Endodermal cell (in vitro differentiated cells): ENCODE measurements around the gene ARHGEF10L. TPM values are rescaled to one million over a fixed set of nuclear protein-coding genes. Genes with fewer than 3 reads are reported as not detected.

Experiments
- DNase-seq: peaks from one replicate; pipeline ENCODE4 v3.0.0-alpha.2; 2017
- H3K27ac ChIP-seq: 2 replicates; pipeline ENCODE4 v1.5.1; 2013; ENCODE audit warnings: mild to moderate bottlenecking, low read depth, low read length, moderate library complexity
- H3K27me3 ChIP-seq: 2 replicates; pipeline ENCODE4 v1.6.1; 2013; ENCODE audit warnings: mild to moderate bottlenecking, low read length, moderate library complexity; ENCODE audit not compliant: insufficient read depth, control insufficient read depth, poor library complexity, severe bottlenecking
- H3K36me3 ChIP-seq: 2 replicates; pipeline ENCODE4 v1.7.0; 2013; ENCODE audit warnings: mild to moderate bottlenecking, low read length, moderate library complexity; ENCODE audit not compliant: control insufficient read depth, insufficient read depth
- H3K4me1 ChIP-seq: one replicate; pipeline ENCODE4 v1.7.0; 2013; ENCODE audit warnings: low read length; ENCODE audit not compliant: control insufficient read depth, insufficient read depth
- H3K4me3 ChIP-seq: 2 replicates; pipeline ENCODE4 v1.5.1; 2013; ENCODE audit warnings: mild to moderate bottlenecking, low read length, moderate library complexity
- H3K9ac ChIP-seq: 2 replicates; pipeline ENCODE4 v1.6.1; 2013; ENCODE audit warnings: mild to moderate bottlenecking, low read length, moderate library complexity; ENCODE audit not compliant: poor library complexity, severe bottlenecking; ENCODE audit errors: extremely low read depth
- H3K9me3 ChIP-seq: 2 replicates; pipeline ENCODE4 v1.6.1; 2013; ENCODE audit warnings: mild to moderate bottlenecking, low read length, moderate library complexity; ENCODE audit not compliant: control insufficient read depth
- H3K27ac Mint-ChIP-seq: 2 replicates; pipeline ENCODE4 v1.8.0; 2020; ENCODE audit warnings: mixed read lengths
- H3K27me3 Mint-ChIP-seq: 2 replicates; pipeline ENCODE4 v1.8.0; 2021; ENCODE audit warnings: mild to moderate bottlenecking, mixed read lengths; ENCODE audit not compliant: insufficient read depth
- H3K36me3 Mint-ChIP-seq: 2 replicates; pipeline ENCODE4 v1.8.0; 2020; ENCODE audit warnings: low read depth, mixed read lengths
- H3K4me1 Mint-ChIP-seq: 2 replicates; pipeline ENCODE4 v1.8.0; 2020; ENCODE audit warnings: mixed read lengths
- H3K4me3 Mint-ChIP-seq: 2 replicates; pipeline ENCODE4 v1.8.0; 2020; ENCODE audit warnings: mild to moderate bottlenecking, moderate library complexity, mixed read lengths
- H3K9me3 Mint-ChIP-seq: 2 replicates; pipeline ENCODE4 v1.8.0; 2020; ENCODE audit warnings: mild to moderate bottlenecking, mixed read lengths
- WGBS, 2 experiments: methylation state at CpG; one replicate each; pipeline versions ENCODE4 v1.1.5 to v1.1.7; 2013; ENCODE audit warnings: missing lambda C conversion rate in 2 of 2, mixed read lengths in 1 of 2; ENCODE audit not compliant: insufficient coverage in 1 of 2, insufficient read length in 1 of 2; 5-methylcytosine and 5-hydroxymethylcytosine counted together
- total RNA-seq, 2 donors: library from RNA; stranded (reverse); fragmentation: NEBNext Ultra II Directional in 1 of 2; extraction: Animal tissue kit (Norgen Biotek cat#: 25700) in 1 of 2; gene quantifications; 2 replicates in 1 of 2; 3 replicates in 1 of 2; pipeline ENCODE4 v1.2.1, GENCODE V29; 2021
- TF ChIP-seq, protein P1 (sequence below): fragments of 200-600 bp; sonication (generic); conservative IDR thresholded peaks from 2 replicates; pipeline ENCODE4 v1.5.0; 2021; ENCODE audit warnings: antibody characterized with exemption, mild to moderate bottlenecking

The ARHGEF10L gene
- total RNA-seq, 2 donors from 2014 or later = 5.2 to 10.5 TPM

DNA sequence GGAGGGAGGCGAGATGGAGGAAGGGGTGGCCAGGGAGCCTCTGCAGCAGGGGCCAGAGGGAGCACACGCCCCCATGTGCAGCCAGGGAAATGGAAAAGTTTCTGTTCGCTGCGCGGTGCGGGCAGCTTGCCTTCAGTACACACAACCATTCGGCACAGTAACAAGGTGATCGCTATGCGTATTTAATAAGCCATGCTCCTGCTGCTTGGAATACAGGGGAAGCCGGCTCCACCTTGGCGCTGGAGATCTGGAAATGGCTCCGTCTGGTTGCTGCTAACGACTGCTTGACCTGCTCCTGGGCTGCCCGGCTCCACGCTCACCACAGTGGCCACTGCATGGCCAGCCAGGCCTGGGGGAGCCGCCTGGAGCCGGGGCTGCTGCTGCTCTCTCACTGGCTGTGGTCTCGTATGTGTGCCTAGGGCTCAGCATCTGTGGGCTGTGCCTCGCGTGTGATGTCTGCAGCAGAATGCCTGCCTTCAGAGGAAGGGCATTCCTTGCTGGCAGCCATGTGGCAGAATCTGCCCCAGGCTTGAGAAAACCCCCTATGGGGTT lies 129.2 kb downstream of the ARHGEF10L start:
- no peak for DNase-seq
- Histone ChIP-seq H3K4me3 (no peak overlapping the region), H3K27ac (peak overlapping the region; percentile 57), H3K9me3 (no peaks in the 10 kb centered on the region), H3K36me3 (no peaks in the 10 kb centered on the region), H3K27me3 (no peaks in the 10 kb centered on the region), H3K4me1 (no peaks in the 10 kb centered on the region), H3K9ac (no peak overlapping the region)
- Mint-ChIP-seq H3K4me3 (no peak overlapping the region), H3K9me3 (no peaks in the 10 kb centered on the region), H3K36me3 (peaks cover 2% of the 10 kb centered on the region), H3K27ac (no peak overlapping the region), H3K4me1 (no peaks in the 10 kb centered on the region), H3K27me3 (no peaks in the 10 kb centered on the region)
- 95% methylated on average over 20 of the region's 20 CpGs for WGBS, 2 experiments
- TF ChIP-seq, protein P1, sequence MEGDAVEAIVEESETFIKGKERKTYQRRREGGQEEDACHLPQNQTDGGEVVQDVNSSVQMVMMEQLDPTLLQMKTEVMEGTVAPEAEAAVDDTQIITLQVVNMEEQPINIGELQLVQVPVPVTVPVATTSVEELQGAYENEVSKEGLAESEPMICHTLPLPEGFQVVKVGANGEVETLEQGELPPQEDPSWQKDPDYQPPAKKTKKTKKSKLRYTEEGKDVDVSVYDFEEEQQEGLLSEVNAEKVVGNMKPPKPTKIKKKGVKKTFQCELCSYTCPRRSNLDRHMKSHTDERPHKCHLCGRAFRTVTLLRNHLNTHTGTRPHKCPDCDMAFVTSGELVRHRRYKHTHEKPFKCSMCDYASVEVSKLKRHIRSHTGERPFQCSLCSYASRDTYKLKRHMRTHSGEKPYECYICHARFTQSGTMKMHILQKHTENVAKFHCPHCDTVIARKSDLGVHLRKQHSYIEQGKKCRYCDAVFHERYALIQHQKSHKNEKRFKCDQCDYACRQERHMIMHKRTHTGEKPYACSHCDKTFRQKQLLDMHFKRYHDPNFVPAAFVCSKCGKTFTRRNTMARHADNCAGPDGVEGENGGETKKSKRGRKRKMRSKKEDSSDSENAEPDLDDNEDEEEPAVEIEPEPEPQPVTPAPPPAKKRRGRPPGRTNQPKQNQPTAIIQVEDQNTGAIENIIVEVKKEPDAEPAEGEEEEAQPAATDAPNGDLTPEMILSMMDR = no peak

DNA sequence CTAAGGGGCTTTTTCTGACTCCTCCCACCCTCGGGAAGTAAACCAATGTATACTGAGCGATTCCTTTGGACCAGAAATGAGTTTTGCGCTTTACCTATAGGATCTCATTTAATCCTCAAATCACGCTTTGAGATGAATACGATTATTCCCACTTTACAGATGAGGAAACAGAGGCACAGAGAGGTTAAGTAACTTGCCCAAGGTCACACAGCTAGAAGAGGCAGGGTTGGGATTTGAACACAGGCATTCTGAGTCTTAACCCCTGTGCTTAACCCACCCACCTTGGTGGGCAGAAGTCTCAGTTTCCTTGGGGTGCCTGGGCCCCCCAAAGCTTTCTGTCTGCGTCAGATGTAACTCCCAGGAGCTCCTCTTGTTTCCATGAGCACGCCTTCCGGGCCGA lies 129.8 kb downstream of the ARHGEF10L start:
- Histone ChIP-seq H3K27me3 (no peaks in the 10 kb centered on the region), H3K36me3 (no peaks in the 10 kb centered on the region), H3K9me3 (no peaks in the 10 kb centered on the region), H3K4me1 (no peaks in the 10 kb centered on the region), H3K9ac (no peak overlapping the region), H3K4me3 (no peak overlapping the region), H3K27ac (no peak overlapping the region)
- TF ChIP-seq, protein P1 = no peak
- no peaks in the 10 kb centered on the region for H3K9me3 Mint-ChIP-seq
- H3K27ac Mint-ChIP-seq = no peak overlapping the region
- H3K4me3 Mint-ChIP-seq = no peak overlapping the region
- H3K4me1 Mint-ChIP-seq = no peaks in the 10 kb centered on the region
- DNase-seq = no peak
- no peaks in the 10 kb centered on the region for H3K27me3 Mint-ChIP-seq
- H3K36me3 Mint-ChIP-seq = peaks cover 2% of the 10 kb centered on the region
- WGBS, 2 experiments = 89 to 95% methylated on average over 8 to 9 of the region's 9 CpGs

DNA sequence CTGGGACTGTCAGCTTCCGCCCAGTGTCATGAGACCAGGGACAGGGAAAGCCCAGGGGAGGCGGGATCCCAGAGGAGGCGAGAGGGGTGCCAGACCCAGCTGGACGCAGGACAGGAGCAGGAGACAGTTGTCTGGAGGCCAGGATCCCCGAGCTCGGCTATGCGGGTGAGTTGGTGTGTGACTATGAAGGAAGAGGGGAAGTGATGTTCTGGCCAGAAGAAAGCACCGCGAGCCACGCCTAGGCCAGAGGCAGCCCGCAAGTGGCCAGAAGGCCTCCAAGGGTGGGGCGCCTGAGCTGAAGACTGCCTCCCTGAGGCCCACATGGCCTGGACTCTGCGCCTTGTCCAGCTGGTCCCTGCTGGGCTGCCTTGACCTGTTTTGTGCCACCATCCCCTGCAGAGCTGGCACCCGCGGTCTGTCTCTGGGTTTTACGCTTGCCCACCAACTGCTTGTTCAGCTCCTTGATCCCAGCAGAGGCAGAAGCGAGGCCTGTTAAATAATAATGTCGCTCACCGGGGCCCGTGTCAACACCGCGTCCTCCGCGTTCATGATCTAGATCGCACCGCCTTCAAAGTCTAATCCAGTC lies 130.5 kb downstream of the ARHGEF10L start:
- TF ChIP-seq, protein P1 = no peak
- Mint-ChIP-seq H3K36me3 (peaks cover 2% of the 10 kb centered on the region), H3K9me3 (no peaks in the 10 kb centered on the region), H3K4me1 (no peaks in the 10 kb centered on the region), H3K4me3 (no peak overlapping the region), H3K27me3 (no peaks in the 10 kb centered on the region), H3K27ac (no peak overlapping the region)
- H3K9ac ChIP-seq = no peak overlapping the region
- H3K27me3 ChIP-seq = no peaks in the 10 kb centered on the region
- H3K9me3 ChIP-seq = no peaks in the 10 kb centered on the region
- no peak for DNase-seq
- H3K4me1 ChIP-seq = no peaks in the 10 kb centered on the region
- no peaks in the 10 kb centered on the region for H3K36me3 ChIP-seq
- 94 to 95% methylated on average over 19 to 26 of the region's 26 CpGs for WGBS, 2 experiments
- H3K27ac ChIP-seq = peak overlapping the region; percentile 44
- no peak overlapping the region for H3K4me3 ChIP-seq
